Erythroblast (primary cell): Measurements from ENCODE around the gene ZEB1.

Experiments used
- GATA1 ChIP-seq: IDR thresholded peaks from 2 replicates; pipeline ENCODE4 v1.6.1; 2011; ENCODE audit warnings: low read depth, mild to moderate bottlenecking, control low read depth, low read length, moderate library complexity
- POLR2A ChIP-seq: IDR thresholded peaks from 2 replicates; pipeline ENCODE4 v1.6.1; 2011; ENCODE audit warnings: mild to moderate bottlenecking, low read length

- TF ChIP-seq POLR2A (no peak), GATA1 (no peak)
Measured at GRCh38 chr10:31515819-31516402, 196.9 kb downstream of the ZEB1 start.
